ENCODE data around the gene ERI3.

GRCh38 chr1:44288883-44289282 is 66.2 kb downstream of the ERI3 start:
- TF ChIP-seq POLR2A (IDR thresholded peaks at IDR 0.05; ENCODE audit: low read length) (no peak), GATA1 (IDR thresholded peaks at IDR 0.05; ENCODE audit: low read depth, low read length) (no peak)
